CD4-positive, alpha-beta T cell treated with Interferon gamma for 1 hour (primary cell): Measurements from ENCODE around the gene TBX4.
"Not testable (repeated sequence)": the region's sequence is repeated elsewhere in the genome, so short reads cannot be mapped to it uniquely, and the experiment has no call there.

Experiments
- DNase-seq: peaks from one replicate; pipeline ENCODE4 v3.0.0-alpha.2; 2020

Gene TBX4

GRCh38 chr17:61413661-61414126, 38.5 kb upstream of the TBX4 start:
- DNase-seq: no peak

GRCh38 chr17:61414141-61414935, 37.9 kb upstream of the TBX4 start:
- no peak for DNase-seq

GRCh38 chr17:61414936-61415251, 37.3 kb upstream of the TBX4 start:
- no peak for DNase-seq

GRCh38 chr17:61415374-61416210, 36.6 kb upstream of the TBX4 start:
- no peak for DNase-seq

GRCh38 chr17:61416211-61416539, 36.0 kb upstream of the TBX4 start:
- DNase-seq: no peak

GRCh38 chr17:61416540-61417363, 35.5 kb upstream of the TBX4 start:
- DNase-seq: peak; percentile 52

GRCh38 chr17:61418449-61418848, 33.8 kb upstream of the TBX4 start:
- DNase-seq: no peak

GRCh38 chr17:61419496-61420046, 32.7 kb upstream of the TBX4 start:
- no peak for DNase-seq

- no peak for DNase-seq
These were observed 32.2 kb upstream of the TBX4 start for GRCh38 chr17:61420052-61420451.

- DNase-seq: no peak
These were observed 31.4 kb upstream of the TBX4 start for GRCh38 chr17:61420745-61421398.

- DNase-seq: no peak
These were observed 30.8 kb upstream of the TBX4 start for GRCh38 chr17:61421460-61421859.

- DNase-seq: no peak
These were observed 30.0 kb upstream of the TBX4 start for GRCh38 chr17:61422116-61422799.

GRCh38 chr17:61422869-61423268, 29.4 kb upstream of the TBX4 start:
- no peak for DNase-seq

GRCh38 chr17:61423967-61424649, 28.1 kb upstream of the TBX4 start:
- no peak for DNase-seq

GRCh38 chr17:61425682-61426481, 26.3 kb upstream of the TBX4 start:
- no peak for DNase-seq

- DNase-seq: no peak
These were observed 25.5 kb upstream of the TBX4 start for GRCh38 chr17:61426482-61427304.

GRCh38 chr17:61427567-61427966, 24.7 kb upstream of the TBX4 start:
- no peak for DNase-seq

GRCh38 chr17:61429274-61429673, 22.9 kb upstream of the TBX4 start:
- no peak for DNase-seq

- DNase-seq: not testable (repeated sequence)
These were observed 22.4 kb upstream of the TBX4 start for GRCh38 chr17:61429831-61430230.
